Heart left ventricle (tissue), 13 donors: Measurements from ENCODE around the gene FKBP4.

Source experiments
- POLR2A ChIP-seq, 2 donors: fragments of 450-650 bp; IDR thresholded peaks; one replicate each; pipeline ENCODE4 v1.6.1; 2017; ENCODE audit warnings: antibody characterized with exemption in 2 of 2, mild to moderate bottlenecking in 2 of 2, moderate library complexity in 2 of 2
- TF ChIP-seq, protein P1 (sequence below), 12 donors: fragments of 200-600 bp; sonication (generic) in 4 of 12; IDR thresholded peaks; one replicate each; pipeline versions ENCODE4 v1.5.0 to v1.8.0; 2018 to 2022; ENCODE audit warnings: antibody characterized with exemption in 12 of 12, mild to moderate bottlenecking in 5 of 12
- donor health status: ischemic (EF 13 %, LVEDD 7.1; RV severe dilation, severe dysfunction).
- donor health status: DM: no; HTN: yes; CAD: no.
- donor health status: DM: no; HTN: no; CAD: no.
- donor health status: ischemic (EF 25% LVEDD 6.9; RV normal size, moderate dysfunction).
- donor health status: ischemic (EF 25% LVEDD 5.7; RV mildly dilated, moderate dysfunction).
- donor health status: ischemic (EF 35%, LVEDD 5.7; RV mildly dilated, moderate dysfunction).
- donor health status: nonischemic (EF 11% LVEDD 7.7; RV severe dilation, severe dysfunction).
- donor health status: DM: yes; HTN: yes; CAD: no.
- donor health status: PGD.
- donor health status: ischemic (EF 29% LVEDD 5.4; RV normal size, mild dysfunction).
- donor health status: nonischemic (EF 23%, LVEDD 6.1; RV moderate dilation, normal function).

DNA sequence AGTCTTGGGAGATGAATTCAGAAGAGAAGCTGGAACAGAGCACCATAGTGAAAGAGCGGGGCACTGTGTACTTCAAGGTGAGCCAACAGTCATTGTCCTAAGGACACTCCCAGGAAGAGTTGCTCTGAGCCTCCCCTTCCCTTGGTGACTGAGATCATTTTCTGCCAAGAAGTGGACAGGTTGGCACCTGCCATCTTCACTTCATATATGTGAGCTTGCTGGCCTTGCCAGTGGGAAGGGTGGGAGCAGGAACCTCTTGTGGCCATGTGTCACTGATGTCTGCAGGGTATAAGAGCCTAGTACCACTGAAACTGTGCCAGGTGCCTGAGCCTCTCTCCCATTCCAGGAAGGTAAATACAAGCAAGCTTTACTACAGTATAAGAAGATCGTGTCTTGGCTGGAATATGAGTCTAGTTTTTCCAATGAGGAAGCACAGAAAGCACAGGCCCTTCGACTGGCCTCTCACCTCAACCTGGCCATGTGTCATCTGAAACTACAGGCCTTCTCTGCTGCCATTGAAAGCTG is 5.3 kb downstream of the FKBP4 start:
- TF ChIP-seq, protein P1, sequence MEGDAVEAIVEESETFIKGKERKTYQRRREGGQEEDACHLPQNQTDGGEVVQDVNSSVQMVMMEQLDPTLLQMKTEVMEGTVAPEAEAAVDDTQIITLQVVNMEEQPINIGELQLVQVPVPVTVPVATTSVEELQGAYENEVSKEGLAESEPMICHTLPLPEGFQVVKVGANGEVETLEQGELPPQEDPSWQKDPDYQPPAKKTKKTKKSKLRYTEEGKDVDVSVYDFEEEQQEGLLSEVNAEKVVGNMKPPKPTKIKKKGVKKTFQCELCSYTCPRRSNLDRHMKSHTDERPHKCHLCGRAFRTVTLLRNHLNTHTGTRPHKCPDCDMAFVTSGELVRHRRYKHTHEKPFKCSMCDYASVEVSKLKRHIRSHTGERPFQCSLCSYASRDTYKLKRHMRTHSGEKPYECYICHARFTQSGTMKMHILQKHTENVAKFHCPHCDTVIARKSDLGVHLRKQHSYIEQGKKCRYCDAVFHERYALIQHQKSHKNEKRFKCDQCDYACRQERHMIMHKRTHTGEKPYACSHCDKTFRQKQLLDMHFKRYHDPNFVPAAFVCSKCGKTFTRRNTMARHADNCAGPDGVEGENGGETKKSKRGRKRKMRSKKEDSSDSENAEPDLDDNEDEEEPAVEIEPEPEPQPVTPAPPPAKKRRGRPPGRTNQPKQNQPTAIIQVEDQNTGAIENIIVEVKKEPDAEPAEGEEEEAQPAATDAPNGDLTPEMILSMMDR (IDR thresholded peaks at IDR 0.05), result no peak
- TF ChIP-seq POLR2A (IDR thresholded peaks at IDR 0.05), result no peak
